Esophagus (tissue), 2 donors: Measurements from ENCODE around the gene RASAL1. TPM values are rescaled to one million over a fixed set of nuclear protein-coding genes. Genes with fewer than 3 reads are reported as not detected.

Experiments used
- H3K27ac ChIP-seq, 2 donors: one replicate each; pipeline ENCODE4 v1.5.1; 2013; ENCODE audit warnings: low read depth in 2 of 2, mild to moderate bottlenecking in 2 of 2, inconsistent platforms in 1 of 2, low read length in 1 of 2, moderate library complexity in 1 of 2
- H3K27me3 ChIP-seq, 2 donors: one replicate each; pipeline ENCODE4 v1.6.1; 2013; ENCODE audit warnings: low read length in 2 of 2, control low read depth in 1 of 2, mild to moderate bottlenecking in 1 of 2; ENCODE audit not compliant: insufficient read depth in 2 of 2, control insufficient read depth in 1 of 2
- H3K36me3 ChIP-seq, 2 donors: one replicate each; pipeline ENCODE4 v1.6.1; 2013; ENCODE audit warnings: low read length in 1 of 2; ENCODE audit not compliant: control insufficient read depth in 2 of 2, insufficient read depth in 2 of 2
- H3K4me1 ChIP-seq, 2 donors: one replicate each; pipeline ENCODE4 v1.6.1; 2013; ENCODE audit warnings: low read length in 1 of 2; ENCODE audit not compliant: control insufficient read depth in 2 of 2, insufficient read depth in 2 of 2
- H3K4me3 ChIP-seq, 2 donors: one replicate each; pipeline ENCODE4 v1.5.1; 2013; ENCODE audit warnings: low read length in 2 of 2, mild to moderate bottlenecking in 2 of 2, low read depth in 1 of 2, moderate library complexity in 1 of 2
- H3K9me3 ChIP-seq, 2 donors: one replicate each; pipeline ENCODE4 v1.6.1; 2013; ENCODE audit warnings: mild to moderate bottlenecking in 2 of 2, low read depth in 1 of 2, low read length in 1 of 2, moderate library complexity in 1 of 2; ENCODE audit not compliant: control insufficient read depth in 2 of 2, insufficient read depth in 1 of 2
- WGBS, 2 donors: extraction: QIAGEN DNeasy Blood & Tissue Kit; methylation state at CpG; one replicate each; pipeline ENCODE4 v1.1.7; 2013; 5-methylcytosine and 5-hydroxymethylcytosine counted together
- polyA plus RNA-seq, 2 donors: library from polyadenylated mRNA; stranded (reverse); fragments of 200-250 nt; gene quantifications; one replicate each; pipeline ENCODE4 v1.2.3, GENCODE V29; 2013
- donor health status: healthy with polysubstance abuse.
- donor health status: Bipolar disorder and iron deficiency.

Gene RASAL1
- polyA plus RNA-seq, 2 donors: 43.4 to 52.7 TPM

GRCh38 chr12:113063396-113064350 is 71.9 kb downstream of the RASAL1 start:
- no peak overlapping the region for H3K27ac ChIP-seq
- WGBS, 2 donors: 75 to 83% methylated on average over 8 to 9 of the region's 9 CpGs
- H3K9me3 ChIP-seq: peaks cover 0 to 2% of the 10 kb centered on the region in 2 donors
- H3K27me3 ChIP-seq: no peaks in the 10 kb centered on the region
- H3K4me1 ChIP-seq: no peaks in the 10 kb centered on the region
- no peak overlapping the region for H3K4me3 ChIP-seq
- H3K36me3 ChIP-seq: no peaks in the 10 kb centered on the region

- H3K9me3 ChIP-seq: peaks cover 0 to 2% of the 10 kb centered on the region in 2 donors
- H3K27me3 ChIP-seq: no peaks in the 10 kb centered on the region
- H3K27ac ChIP-seq: no peak overlapping the region
- 64 to 73% methylated on average over 23 of the region's 23 CpGs for WGBS, 2 donors
- no peaks in the 10 kb centered on the region for H3K4me1 ChIP-seq
- H3K4me3 ChIP-seq: no peak overlapping the region
- no peaks in the 10 kb centered on the region for H3K36me3 ChIP-seq
Measured at GRCh38 chr12:113062502-113063395, 72.8 kb downstream of the RASAL1 start.

GRCh38 chr12:113061061-113061694 is 74.4 kb downstream of the RASAL1 start:
- no peak overlapping the region for H3K27ac ChIP-seq
- H3K4me1 ChIP-seq: peaks cover 4% of the 10 kb centered on the region in 2 donors
- H3K4me3 ChIP-seq: no peak overlapping the region
- WGBS, 2 donors: 66 to 71% methylated on average over 10 of the region's 10 CpGs
- no peaks in the 10 kb centered on the region for H3K36me3 ChIP-seq
- peaks cover 0 to 6% of the 10 kb centered on the region in 2 donors for H3K27me3 ChIP-seq
- peaks cover 0 to 2% of the 10 kb centered on the region in 2 donors for H3K9me3 ChIP-seq

GRCh38 chr12:113060336-113060960 is 75.1 kb downstream of the RASAL1 start:
- H3K9me3 ChIP-seq: peaks cover 0 to 2% of the 10 kb centered on the region in 2 donors
- H3K27me3 ChIP-seq: peaks cover 0 to 6% of the 10 kb centered on the region in 2 donors
- peaks cover 4% of the 10 kb centered on the region in 2 donors for H3K4me1 ChIP-seq
- no peak overlapping the region for H3K27ac ChIP-seq
- 78 to 80% methylated on average over 7 of the region's 7 CpGs for WGBS, 2 donors
- no peaks in the 10 kb centered on the region for H3K36me3 ChIP-seq
- H3K4me3 ChIP-seq: no peak overlapping the region

- peaks cover 0 to 6% of the 10 kb centered on the region in 2 donors for H3K27me3 ChIP-seq
- WGBS, 2 donors: 85 to 87% methylated on average over 8 of the region's 8 CpGs
- H3K27ac ChIP-seq: no peak overlapping the region
- H3K4me1 ChIP-seq: peaks cover 4% of the 10 kb centered on the region in 2 donors
- H3K4me3 ChIP-seq: no peak overlapping the region
- H3K36me3 ChIP-seq: no peaks in the 10 kb centered on the region
- H3K9me3 ChIP-seq: peaks cover 0 to 2% of the 10 kb centered on the region in 2 donors
Measured at GRCh38 chr12:113059071-113059595, 76.4 kb downstream of the RASAL1 start.

- Histone ChIP-seq H3K4me1 (peaks cover 4% of the 10 kb centered on the region in 2 donors), H3K9me3 (peaks cover 0 to 2% of the 10 kb centered on the region in 2 donors), H3K27me3 (peaks cover 0 to 6% of the 10 kb centered on the region in 2 donors), H3K36me3 (no peaks in the 10 kb centered on the region), H3K4me3 (no peak overlapping the region), H3K27ac (no peak overlapping the region)
- 86 to 91% methylated on average over 1 of the region's 1 CpG for WGBS, 2 donors
Measured at GRCh38 chr12:113058553-113058952, 77.0 kb downstream of the RASAL1 start.

- H3K36me3 ChIP-seq: no peaks in the 10 kb centered on the region
- H3K27ac ChIP-seq: no peak overlapping the region
- peaks cover 0 to 2% of the 10 kb centered on the region in 2 donors for H3K9me3 ChIP-seq
- H3K4me1 ChIP-seq: peaks cover 4% of the 10 kb centered on the region in 2 donors
- WGBS, 2 donors: 65 to 66% methylated on average over 42 to 44 of the region's 44 CpGs
- no peak overlapping the region for H3K4me3 ChIP-seq
- peaks cover 0 to 6% of the 10 kb centered on the region in 2 donors for H3K27me3 ChIP-seq
Measured at GRCh38 chr12:113057565-113058485, 77.7 kb downstream of the RASAL1 start.
